ENCODE measurements around the gene ADAMTSL1. TPM values are rescaled to one million over a fixed set of nuclear protein-coding genes. Genes with fewer than 3 reads are reported as not detected.

ADAMTSL1 gene
- total and polyA plus RNA-seq, 9 of the 15 experiments (the other 6 are each of a cell fraction or from before 2014, with no cell fraction given): 0.01 TPM; not detected in 8

- peaks cover 0 to 7% of the 10 kb centered on the region in 2 experiments; a peak in 2 of 5 replicates for H3K27me3 ChIP-seq (ENCODE audit: control insufficient read depth in 2 of 2, insufficient read depth in 2 of 2, low read length in 2 of 2)
- no peaks in the 10 kb centered on the region for H3K9me3 ChIP-seq (replicated peaks; ENCODE audit: control insufficient read depth, insufficient read depth, low read depth, low read length)
- intact Hi-C loops (cut with micrococcal nuclease): no loop called here
- in situ Hi-C loops (cut with MboI): no loop called here
- H3K9me1 ChIP-seq (ENCODE audit: control insufficient read depth, insufficient read depth, low read length): no peaks in the 10 kb centered on the region
- H3K79me2 ChIP-seq (ENCODE audit: control insufficient read depth, insufficient read depth, low read length): no peaks in the 10 kb centered on the region
- no peak overlapping the region for H2AFZ ChIP-seq (ENCODE audit: low read depth, low read length)
- POLR2A ChIA-PET: no interaction called here
- H3K4me2 ChIP-seq (ENCODE audit: insufficient read depth, low read length): no peak overlapping the region
- CTCF ChIA-PET (ENCODE audit: low intra/inter-chr PET ratio): no interaction called here
- H3K4me1 ChIP-seq (replicated peaks in 1 of 2; ENCODE audit: control insufficient read depth in 2 of 2, insufficient read depth in 2 of 2, low read length in 2 of 2): no peaks in the 10 kb centered on the region; a peak in 1 of 5 replicates
- no peak for DNase-seq (ENCODE audit: extremely low read depth in 1 of 4, low spot score in 3 of 4)
- no peak overlapping the region for H3K4me3 ChIP-seq
- no peak overlapping the region for H3K9ac ChIP-seq (ENCODE audit: insufficient read depth in 1 of 2, low read depth in 2 of 2, low read length in 2 of 2)
- WGBS (ENCODE audit: insufficient coverage, low coverage, missing lambda C conversion rate): 6% methylated on average over 2 of the region's 2 CpGs
- TF ChIP-seq NCOR1 (IDR thresholded peaks at IDR 0.05) (no peak), SRSF3 (IDR thresholded peaks at IDR 0.05; ENCODE audit: insufficient read depth, low read length) (no peak), KLF6 (CRISPR knock-in tag; IDR thresholded peaks at IDR 0.05; ENCODE audit: borderline replicate concordance) (no peak), ZNF217 (CRISPR knock-in tag; IDR thresholded peaks at IDR 0.05) (no peak), EHMT2 (IDR thresholded peaks at IDR 0.05) (no peak), CBX8 (IDR thresholded peaks at IDR 0.05; ENCODE audit: borderline replicate concordance, extremely low read depth, low read depth, low read length, poor library complexity, severe bottlenecking) (no peak), ZNF274 (IDR thresholded peaks at IDR 0.05; ENCODE audit: borderline replicate concordance, low read depth, low read length) (no peak), FOXJ3 (CRISPR knock-in tag; IDR thresholded peaks at IDR 0.05) (no peak), EZH2 (IDR thresholded peaks at IDR 0.05; ENCODE audit: borderline replicate concordance, low read depth, low read length) (no peak), EP300 (IDR thresholded peaks at IDR 0.05; ENCODE audit: low read length) (no peak), NR2F6 (CRISPR knock-in tag; IDR thresholded peaks at IDR 0.05) (no peak)
- TF ChIP-seq, protein P1, sequence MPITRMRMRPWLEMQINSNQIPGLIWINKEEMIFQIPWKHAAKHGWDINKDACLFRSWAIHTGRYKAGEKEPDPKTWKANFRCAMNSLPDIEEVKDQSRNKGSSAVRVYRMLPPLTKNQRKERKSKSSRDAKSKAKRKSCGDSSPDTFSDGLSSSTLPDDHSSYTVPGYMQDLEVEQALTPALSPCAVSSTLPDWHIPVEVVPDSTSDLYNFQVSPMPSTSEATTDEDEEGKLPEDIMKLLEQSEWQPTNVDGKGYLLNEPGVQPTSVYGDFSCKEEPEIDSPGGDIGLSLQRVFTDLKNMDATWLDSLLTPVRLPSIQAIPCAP (CRISPR knock-in tag; IDR thresholded peaks at IDR 0.05; ENCODE audit: borderline replicate concordance): no peak
- no TSS peak for BruUV-seq (replicated peaks)
- no peak overlapping the region for H3K27ac ChIP-seq (ENCODE audit: extremely low read depth, low read depth, low read length)
- no peak for FAIRE-seq
- H4K20me1 ChIP-seq (replicated peaks; ENCODE audit: control insufficient read depth, insufficient read depth, low read length): no peaks in the 10 kb centered on the region
- no peak for ATAC-seq
- no peaks in the 10 kb centered on the region for H3K36me3 ChIP-seq (ENCODE audit: control insufficient read depth, insufficient read depth, low read length)
Observed at GRCh38 chr9:18910435-18910834, 436.5 kb downstream of the ADAMTSL1 start.

Data from K562 (cell line).